Lower lobe of right lung (tissue), 2 donors: ENCODE data around the gene UBE2Q1. TPM values are rescaled to one million over a fixed set of nuclear protein-coding genes. Genes with fewer than 3 reads are reported as not detected.

ENCODE experiments used
- ATAC-seq, 2 donors: fragments of 200-7000 bp; cut with Tn5 transposase; one replicate each; pipeline ENCODE4 v1.9.1; 2020 to 2022; ENCODE audit warnings: mild to moderate bottlenecking in 2 of 2, moderate library complexity in 2 of 2
- DNase-seq: peaks from one replicate; pipeline ENCODE4 v3.0.0-alpha.2; 2020
- H3K27ac ChIP-seq: fragments of 200-600 bp; one replicate; pipeline ENCODE4 v1.8.0; 2022
- H3K27me3 ChIP-seq: fragments of 200-600 bp; one replicate; pipeline ENCODE4 v1.8.0; 2022; ENCODE audit warnings: low read depth
- H3K36me3 ChIP-seq: fragments of 200-600 bp; one replicate; pipeline ENCODE4 v1.8.0; 2022; ENCODE audit warnings: mild to moderate bottlenecking
- H3K4me1 ChIP-seq: fragments of 200-600 bp; one replicate; pipeline ENCODE4 v1.8.0; 2022
- H3K4me3 ChIP-seq: fragments of 200-600 bp; one replicate; pipeline ENCODE4 v1.8.0; 2022; ENCODE audit warnings: mild to moderate bottlenecking
- H3K9me3 ChIP-seq: fragments of 200-600 bp; one replicate; pipeline ENCODE4 v1.8.0; 2022
- intact Hi-C: fragments of 100-400 bp; cut with DNase I; formaldehyde crosslinking; loops from one replicate; pipeline ENCODE4 v1.11.0; 2022
- total RNA-seq: library from RNA; stranded (reverse); fragmentation: NEBNext Ultra II Directional; extraction: Animal tissue kit (Norgen Biotek cat#: 25700); gene quantifications from one replicate; pipeline ENCODE4 v1.2.1, GENCODE V29; 2021
- TF ChIP-seq, protein P1 (sequence below): fragments of 200-600 bp; IDR thresholded peaks from one replicate; pipeline ENCODE4 v1.8.0; 2022; ENCODE audit warnings: antibody characterized with exemption, mild to moderate bottlenecking
- donor health status: DM: no; HTN: yes; CAD: no; lungs with severe emphysema.

UBE2Q1 gene
- total RNA-seq, 1 donor from 2014 or later = 79.5 TPM

DNA sequence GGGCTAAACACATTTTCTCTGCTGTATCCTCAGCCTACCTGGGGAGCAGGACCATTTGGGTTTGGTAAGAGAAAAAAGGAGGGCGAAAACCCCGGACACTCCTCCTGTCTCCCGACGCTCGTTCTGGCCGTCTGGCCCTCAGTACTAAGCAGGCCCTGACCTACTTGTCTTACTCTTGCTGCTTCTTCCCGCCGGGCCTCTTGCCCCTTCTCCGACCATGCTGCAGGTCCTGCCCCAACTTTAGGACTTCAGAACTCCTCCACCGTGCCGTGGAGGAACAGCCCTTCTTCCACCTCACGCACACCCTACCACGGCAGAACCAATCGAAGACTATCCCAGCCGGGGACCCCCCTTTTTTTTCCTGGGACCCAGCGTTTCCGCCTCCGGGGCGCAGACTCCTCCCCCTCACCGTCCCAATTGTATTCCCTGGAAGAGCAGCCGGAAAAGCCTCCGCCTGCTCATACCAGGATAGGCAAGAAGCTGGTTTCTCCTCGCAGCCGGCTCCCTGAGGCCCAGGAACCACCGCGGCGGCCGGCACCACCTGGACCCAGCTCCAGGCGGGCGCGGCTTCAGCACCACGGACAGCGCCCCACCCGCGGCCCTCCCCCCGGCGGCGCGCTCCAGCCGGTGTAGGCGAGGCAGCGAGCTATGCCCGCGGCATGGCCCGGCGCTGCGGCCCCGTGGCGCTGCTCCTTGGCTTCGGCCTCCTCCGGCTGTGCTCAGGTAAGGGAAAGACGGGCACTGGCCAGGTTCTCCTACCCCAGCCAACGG lies 9.1 kb upstream of the UBE2Q1 start, which contains the start of gene CHRNB2:
CHRNB2 (plus strand) TSS at position 393 of the 771 bp plus-strand sequence; CDS start at position 660, 267 bp downstream.
- ATAC-seq (peak; percentile 96 to 97), DNase-seq (peak; percentile 75)
- H3K4me3 ChIP-seq = peak within 1 kb of the TSS; percentile 28
- intact Hi-C loops = no loop called here
- H3K27ac ChIP-seq = no peak within 1 kb of the TSS
- H3K36me3 ChIP-seq = no peaks in the 10 kb centered on the region
- H3K9me3 ChIP-seq = no peaks in the 10 kb centered on the region
- H3K27me3 ChIP-seq = peaks cover 25% of the 10 kb centered on the region
- TF ChIP-seq, protein P1, sequence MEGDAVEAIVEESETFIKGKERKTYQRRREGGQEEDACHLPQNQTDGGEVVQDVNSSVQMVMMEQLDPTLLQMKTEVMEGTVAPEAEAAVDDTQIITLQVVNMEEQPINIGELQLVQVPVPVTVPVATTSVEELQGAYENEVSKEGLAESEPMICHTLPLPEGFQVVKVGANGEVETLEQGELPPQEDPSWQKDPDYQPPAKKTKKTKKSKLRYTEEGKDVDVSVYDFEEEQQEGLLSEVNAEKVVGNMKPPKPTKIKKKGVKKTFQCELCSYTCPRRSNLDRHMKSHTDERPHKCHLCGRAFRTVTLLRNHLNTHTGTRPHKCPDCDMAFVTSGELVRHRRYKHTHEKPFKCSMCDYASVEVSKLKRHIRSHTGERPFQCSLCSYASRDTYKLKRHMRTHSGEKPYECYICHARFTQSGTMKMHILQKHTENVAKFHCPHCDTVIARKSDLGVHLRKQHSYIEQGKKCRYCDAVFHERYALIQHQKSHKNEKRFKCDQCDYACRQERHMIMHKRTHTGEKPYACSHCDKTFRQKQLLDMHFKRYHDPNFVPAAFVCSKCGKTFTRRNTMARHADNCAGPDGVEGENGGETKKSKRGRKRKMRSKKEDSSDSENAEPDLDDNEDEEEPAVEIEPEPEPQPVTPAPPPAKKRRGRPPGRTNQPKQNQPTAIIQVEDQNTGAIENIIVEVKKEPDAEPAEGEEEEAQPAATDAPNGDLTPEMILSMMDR = no peak
- peaks cover 10% of the 10 kb centered on the region for H3K4me1 ChIP-seq

DNA sequence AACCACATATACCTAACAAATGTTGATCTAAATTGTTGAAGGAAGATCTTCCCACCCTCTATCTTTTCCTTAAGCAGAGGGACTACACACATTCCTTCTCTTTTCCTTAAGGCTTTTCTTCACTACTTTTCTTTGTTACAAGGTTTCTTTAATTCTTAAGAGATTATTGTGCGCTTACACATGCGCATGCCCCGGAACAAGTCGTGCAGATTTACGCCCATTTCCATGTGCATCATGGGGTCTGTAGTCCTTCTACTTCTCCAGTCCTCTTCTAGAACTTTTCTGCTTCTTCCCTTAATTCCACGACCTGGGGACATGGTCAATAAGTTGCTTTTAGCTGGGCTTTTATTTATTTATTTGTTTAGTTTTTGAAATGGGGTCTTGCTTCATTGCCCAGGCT lies 7.4 kb upstream of the UBE2Q1 start:
- ATAC-seq = no peak
- intact Hi-C loops = no loop called here
- peaks cover 25% of the 10 kb centered on the region for H3K27me3 ChIP-seq

DNA sequence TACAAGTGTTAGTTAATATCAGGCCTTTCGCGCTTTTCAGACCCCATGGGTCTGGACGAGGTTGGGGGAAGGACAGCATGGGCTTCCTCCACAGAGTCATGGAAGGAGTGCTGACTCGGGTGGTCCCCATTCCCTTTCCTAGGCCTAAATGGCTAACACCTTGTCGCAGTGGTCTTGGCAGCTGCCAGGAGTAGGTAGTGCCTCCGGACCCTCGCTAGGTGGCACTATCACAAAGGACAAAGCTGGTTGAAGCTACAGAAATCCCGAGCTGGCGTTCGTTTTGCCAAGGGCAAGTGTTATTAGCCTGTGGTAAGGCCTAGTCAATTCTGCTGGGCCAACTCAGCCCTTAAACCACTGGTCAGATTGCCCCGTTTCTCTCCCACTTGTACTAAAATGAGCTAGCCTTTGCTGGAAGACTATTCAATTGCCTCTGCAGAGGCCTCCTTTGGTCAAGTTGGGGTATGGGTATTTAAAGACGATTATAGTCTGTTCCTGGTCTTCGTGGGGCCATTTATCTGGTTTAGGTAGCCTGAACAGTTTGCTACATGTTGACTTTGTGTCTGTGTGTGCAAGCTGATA lies 1.1 kb upstream of the UBE2Q1 start:
- intact Hi-C loops = no loop called here
- peak; percentile 86 to 88 for ATAC-seq

More for the DNA sequence above, 7.4 kb upstream of the UBE2Q1 start:
- H3K36me3 ChIP-seq = no peaks in the 10 kb centered on the region
- no peak overlapping the region for H3K4me3 ChIP-seq
- no peak for DNase-seq
- no peak overlapping the region for H3K27ac ChIP-seq
- TF ChIP-seq, protein P1 = no peak
- H3K4me1 ChIP-seq = peaks cover 10% of the 10 kb centered on the region
- H3K9me3 ChIP-seq = no peaks in the 10 kb centered on the region

DNA sequence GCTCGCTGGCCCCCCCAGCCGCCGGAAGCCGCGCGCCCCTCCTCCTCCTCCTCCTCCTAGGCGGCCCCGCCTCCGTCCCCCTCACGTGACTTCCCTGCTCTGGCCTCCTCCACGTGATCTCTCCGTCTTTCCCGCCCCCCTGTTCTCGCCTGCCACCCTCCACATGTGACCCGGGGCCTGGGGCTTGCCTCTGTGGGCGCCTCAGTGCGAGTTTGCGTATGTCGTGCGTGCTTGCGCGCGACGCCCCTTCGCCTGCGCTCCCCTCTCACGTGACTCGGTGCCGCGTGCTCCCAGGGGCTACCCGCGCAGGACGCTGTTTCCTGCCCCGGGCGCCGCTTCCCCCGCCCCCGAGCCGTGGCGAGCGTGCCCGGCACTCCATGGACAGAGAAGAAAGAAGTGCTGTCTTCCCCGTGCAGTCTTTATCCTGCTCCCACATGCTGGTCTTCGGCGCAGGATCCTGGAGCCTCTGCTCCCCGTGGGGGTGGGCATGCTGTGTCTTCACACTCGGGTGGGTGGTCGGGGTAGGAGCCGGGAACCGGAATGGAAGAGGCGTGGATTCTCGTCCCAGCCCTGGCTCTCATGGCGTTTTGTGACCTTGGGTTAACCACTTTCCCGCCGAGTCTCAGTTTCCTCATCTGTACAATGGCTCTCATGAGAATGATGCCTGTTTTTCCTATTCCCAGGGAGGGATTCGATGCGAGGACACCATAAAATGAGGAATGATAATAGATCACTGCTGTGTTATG lies 431 bp upstream of the UBE2Q1 start:
- DNase-seq (peak; percentile 99), ATAC-seq (peak; percentile 97)
- no peaks in the 10 kb centered on the region for H3K27me3 ChIP-seq

More for the DNA sequence above, 1.1 kb upstream of the UBE2Q1 start:
- H3K4me3 ChIP-seq = peak overlapping the region; percentile 98
- H3K36me3 ChIP-seq = peaks cover 16% of the 10 kb centered on the region
- peaks cover 28% of the 10 kb centered on the region for H3K4me1 ChIP-seq
- no peaks in the 10 kb centered on the region for H3K27me3 ChIP-seq
- DNase-seq = peak; percentile 86
- no peaks in the 10 kb centered on the region for H3K9me3 ChIP-seq
- TF ChIP-seq, protein P1 = peak; percentile 94
- peak overlapping the region; percentile 91 for H3K27ac ChIP-seq

More for the DNA sequence above, 431 bp upstream of the UBE2Q1 start:
- H3K9me3 ChIP-seq = no peaks in the 10 kb centered on the region
- intact Hi-C loops = no loop called here
- TF ChIP-seq, protein P1 = no peak
- H3K36me3 ChIP-seq = peaks cover 23% of the 10 kb centered on the region
- H3K27ac ChIP-seq = peak overlapping the region; percentile 91
- peaks cover 29% of the 10 kb centered on the region for H3K4me1 ChIP-seq
- H3K4me3 ChIP-seq = peak overlapping the region; percentile 98
